Stimulated activated CD8-positive, alpha-beta memory T cell treated with anti-CD3 and anti-CD28 coated beads, Interleukin-4, amount 100 ng/mL, for 48 hours (primary cell): Measurements from ENCODE around the gene RAB26.
"Not testable (repeated sequence)": the region's sequence is repeated elsewhere in the genome, so short reads cannot be mapped to it uniquely, and the experiment has no call there.

ENCODE experiments used
- DNase-seq: peaks from one replicate; pipeline ENCODE4 v3.0.0-alpha.2; 2020

Gene RAB26

GRCh38 chr16:2117960-2118722 lies 30.3 kb upstream of the RAB26 start:
- DNase-seq, result not testable (repeated sequence)

GRCh38 chr16:2121325-2121724 lies 27.1 kb upstream of the RAB26 start:
- peak; percentile 37 for DNase-seq

DNA sequence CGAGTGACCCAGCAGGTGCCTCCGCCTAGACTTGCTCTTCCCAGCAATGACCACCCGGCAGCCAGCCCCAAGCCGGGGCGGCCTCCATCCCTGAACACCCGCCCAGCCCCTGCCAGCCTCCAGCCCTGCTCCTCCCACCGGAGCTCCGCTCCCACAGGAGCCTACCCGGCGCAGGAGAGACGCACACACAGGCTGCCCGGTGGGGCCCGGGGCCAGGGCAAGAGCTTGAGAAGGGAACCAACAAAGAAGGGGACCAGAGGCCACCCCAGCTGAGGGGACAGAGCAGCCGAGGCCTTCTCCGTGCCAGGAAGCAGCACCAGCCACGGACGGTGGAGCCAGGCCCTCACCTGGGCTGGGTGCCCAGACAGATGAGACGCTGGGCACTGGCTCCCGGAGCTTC lies 26.6 kb upstream of the RAB26 start:
- no peak for DNase-seq

DNA sequence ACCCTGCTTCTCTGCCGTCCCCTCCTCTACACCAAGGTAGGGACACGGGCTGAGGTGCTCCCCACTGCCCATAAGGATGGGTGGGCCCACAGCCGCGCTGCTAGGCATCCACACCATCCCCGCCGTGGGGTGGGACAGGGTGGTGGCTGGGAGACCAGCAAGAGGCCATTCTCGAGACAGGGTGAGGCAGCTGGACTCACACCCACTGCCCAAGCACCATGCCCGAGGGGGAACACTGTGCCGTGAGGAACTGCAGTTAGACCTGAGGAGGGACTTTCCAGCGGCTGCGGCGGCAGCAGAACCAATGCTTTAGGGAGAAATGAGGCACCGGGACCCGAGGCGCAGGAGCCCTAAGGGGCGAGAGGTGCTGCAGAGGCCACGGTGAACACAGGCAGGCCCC lies 26.0 kb upstream of the RAB26 start:
- DNase-seq, result no peak

- DNase-seq, result not testable (repeated sequence)
These were observed 25.3 kb upstream of the RAB26 start for GRCh38 chr16:2122934-2123683.

GRCh38 chr16:2123706-2124376 lies 24.6 kb upstream of the RAB26 start:
- DNase-seq, result not testable (repeated sequence)

DNA sequence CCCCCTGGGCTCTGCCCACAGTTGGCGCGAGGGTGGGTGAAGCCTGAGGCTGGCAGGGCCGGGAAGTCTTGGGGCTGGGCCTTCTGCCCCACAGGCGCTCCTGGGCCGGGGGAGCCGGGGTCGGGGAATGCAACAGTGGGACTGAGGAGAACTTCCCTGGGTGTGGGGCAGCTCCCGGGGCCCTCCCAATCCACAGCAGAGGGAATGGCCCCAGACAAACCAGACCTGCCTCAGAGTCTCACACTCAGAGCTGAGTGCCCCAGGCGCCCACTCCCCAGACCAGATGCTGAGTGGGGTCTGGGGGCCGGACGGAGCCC lies 24.1 kb upstream of the RAB26 start:
- DNase-seq, result not testable (repeated sequence)

DNA sequence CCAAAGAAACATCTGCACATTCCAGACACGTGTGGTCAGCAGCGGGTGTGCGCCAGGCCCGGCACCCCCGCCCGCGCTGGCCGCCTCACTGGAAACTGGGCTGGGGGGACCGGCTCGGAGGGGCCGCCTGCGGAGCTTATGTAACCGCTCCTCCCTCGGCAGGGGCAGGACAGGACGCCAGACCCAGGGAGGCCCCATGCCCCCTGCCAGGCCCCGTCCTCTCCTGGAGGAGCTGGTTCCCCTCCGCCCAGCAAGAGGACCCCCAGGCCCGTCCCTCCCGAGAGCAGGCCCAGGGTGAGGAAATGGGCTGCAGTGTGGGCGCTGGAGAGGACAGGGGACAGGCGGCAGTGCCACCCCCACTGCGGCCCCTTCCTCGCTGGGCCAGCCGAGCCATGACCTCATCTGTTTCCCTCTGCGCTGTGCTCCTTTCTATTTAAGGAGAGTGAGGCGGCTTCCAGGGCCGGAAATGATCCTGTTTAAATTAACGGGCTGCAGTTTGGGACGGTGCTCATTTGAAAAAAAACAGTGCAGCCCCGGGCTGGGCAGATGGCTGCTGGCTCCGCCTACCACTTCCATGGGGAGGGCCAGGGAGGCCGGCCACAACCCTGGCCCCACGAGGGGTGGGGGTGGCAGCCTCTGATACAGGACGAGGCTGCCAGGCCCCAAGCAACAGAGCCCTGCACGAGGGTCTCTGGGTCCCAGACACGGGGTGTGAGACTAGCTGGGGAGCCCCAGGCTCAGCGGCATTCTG lies 23.6 kb upstream of the RAB26 start:
- DNase-seq, result not testable (repeated sequence)

DNA sequence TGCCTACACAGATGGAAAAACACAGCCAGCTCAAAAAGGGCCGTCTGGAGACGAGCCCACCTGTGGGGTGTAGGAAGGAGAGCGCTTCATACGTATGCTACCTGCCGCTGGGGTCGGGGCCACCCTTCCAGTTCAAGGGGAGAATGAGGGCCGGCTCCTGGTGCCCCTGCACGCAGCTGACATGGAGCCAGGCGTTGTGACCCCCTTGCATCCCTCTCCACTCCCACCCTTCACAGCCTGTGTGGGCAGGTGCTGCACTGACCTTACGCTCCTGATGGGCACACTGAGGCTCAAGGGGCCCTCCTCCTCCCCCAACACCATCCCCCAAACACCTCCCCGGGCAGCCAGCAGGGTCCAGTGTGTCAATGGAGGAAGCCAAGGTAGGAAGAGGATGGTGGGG lies 22.8 kb upstream of the RAB26 start:
- not testable (repeated sequence) for DNase-seq

- not testable (repeated sequence) for DNase-seq
These were observed 22.2 kb upstream of the RAB26 start for GRCh38 chr16:2126161-2126743.

DNA sequence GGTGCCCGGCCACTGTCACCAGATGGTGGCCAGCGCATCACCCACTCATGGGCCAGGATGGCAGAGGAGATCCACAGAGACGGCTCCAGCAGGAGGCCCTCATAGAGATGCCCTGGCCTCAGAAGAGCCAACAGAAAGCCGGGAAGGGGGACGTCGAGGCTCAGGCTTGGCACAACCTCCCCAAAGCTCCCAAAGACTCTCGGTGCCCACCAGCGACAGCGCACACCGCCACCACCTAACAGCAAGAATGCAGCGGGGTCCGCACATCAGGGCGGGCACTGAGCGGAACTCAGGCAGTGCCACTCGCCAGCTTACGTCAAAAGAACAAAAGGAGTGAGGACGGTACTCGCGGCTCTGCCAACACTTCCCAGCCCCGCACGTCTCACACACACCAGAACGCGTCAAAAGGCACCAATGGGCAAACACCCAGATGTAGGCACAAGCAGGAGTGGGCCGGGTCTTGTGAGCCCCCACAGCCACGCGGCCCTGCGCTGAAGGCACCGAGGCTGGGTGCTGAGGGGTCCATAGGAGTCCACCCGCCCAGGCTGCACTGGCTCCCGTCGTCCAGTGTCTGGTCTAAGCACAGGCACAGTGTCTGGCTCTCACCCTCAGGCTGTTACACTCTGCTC lies 21.4 kb upstream of the RAB26 start:
- not testable (repeated sequence) for DNase-seq

DNA sequence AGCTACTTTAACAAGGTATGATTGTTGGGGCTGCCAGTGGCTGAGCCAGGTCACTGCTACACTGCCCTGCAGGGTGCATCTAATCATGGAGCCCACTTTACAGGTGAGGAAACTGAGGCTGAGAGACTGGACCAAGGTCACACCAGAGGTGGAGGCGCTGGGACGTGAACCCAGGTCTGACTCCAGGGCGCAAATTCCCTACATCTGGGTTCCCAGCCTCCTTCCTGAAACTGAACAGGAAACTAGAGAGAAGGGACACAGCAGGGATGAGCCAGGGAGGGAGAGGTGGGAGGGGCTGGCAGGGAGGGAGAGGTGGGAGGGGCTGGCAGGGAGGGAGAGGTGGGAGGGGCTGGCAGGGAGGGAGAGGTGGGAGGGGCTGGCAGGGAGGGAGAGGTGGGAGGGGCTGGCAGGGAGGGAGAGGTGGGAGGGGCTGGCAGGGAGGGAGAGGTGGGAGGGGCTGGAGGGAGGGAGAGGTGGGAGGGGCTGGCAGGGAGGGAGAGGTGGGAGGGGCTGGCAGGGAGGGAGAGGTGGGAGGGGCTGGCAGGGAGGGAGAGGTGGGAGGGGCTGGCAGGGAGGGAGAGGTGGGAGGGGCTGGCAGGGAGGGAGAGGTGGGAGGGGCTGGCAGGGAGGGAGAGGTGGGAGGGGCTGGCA lies 20.7 kb upstream of the RAB26 start:
- peak; percentile 47 for DNase-seq

GRCh38 chr16:2129251-2129650 lies 19.2 kb upstream of the RAB26 start:
- DNase-seq, result not testable (repeated sequence)

DNA sequence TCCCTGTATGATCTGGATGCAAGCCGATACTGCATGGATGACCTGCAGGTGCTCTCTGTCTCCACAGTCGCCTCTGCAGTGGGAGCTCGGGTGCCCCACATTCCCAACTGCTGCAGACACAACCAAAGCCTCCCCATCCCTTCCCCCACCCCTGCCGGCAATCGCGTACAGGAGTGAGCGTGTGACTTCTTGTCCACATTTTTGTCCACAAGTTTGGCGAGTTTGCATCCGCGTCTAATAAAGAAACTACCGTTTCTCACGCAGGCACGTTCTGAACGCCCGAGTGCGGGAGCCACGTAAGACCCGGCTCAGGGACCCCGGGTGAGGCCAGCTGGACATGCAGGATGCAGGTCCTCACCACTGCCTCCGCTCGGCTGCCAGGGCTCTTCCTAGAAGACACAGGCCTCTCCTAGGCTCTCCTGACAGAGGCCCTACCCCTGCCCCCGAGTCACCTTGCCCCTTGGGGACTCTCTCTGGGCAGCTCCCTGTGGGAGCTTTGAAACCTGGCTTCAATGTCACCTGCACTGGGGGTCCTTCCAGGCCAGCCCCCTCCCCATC lies 18.5 kb upstream of the RAB26 start:
- DNase-seq, result not testable (repeated sequence)

- DNase-seq, result not testable (repeated sequence)
These were observed 14.6 kb upstream of the RAB26 start for GRCh38 chr16:2133797-2134196.

DNA sequence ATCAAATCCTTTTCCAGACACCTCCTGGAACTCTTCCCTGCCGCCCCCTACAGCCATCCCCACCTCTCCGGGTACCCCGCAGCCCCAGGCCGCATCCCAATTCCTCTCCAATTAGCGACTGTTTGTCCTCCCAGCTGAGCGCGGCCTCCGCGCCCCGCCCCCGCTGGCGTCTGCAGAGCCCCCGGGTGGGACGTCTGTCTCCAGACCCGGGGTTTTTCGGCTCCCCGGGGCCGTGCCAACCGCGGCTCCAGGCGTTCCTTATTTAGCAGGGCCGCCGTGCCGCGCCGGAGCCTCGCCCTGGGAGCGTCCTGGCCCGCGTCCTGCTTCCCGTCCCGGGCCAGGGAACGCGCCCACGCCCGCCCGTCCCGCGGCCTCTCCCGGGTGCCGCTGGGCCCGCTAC lies 13.4 kb upstream of the RAB26 start:
- DNase-seq, result not testable (repeated sequence)

GRCh38 chr16:2135770-2136490 lies 12.5 kb upstream of the RAB26 start, which contains the start of gene PKD1:
PKD1 (minus strand) TSS chr16:2135898; CDS start chr16:2135689, 209 bp downstream.
- DNase-seq, result peak; percentile 100

DNA sequence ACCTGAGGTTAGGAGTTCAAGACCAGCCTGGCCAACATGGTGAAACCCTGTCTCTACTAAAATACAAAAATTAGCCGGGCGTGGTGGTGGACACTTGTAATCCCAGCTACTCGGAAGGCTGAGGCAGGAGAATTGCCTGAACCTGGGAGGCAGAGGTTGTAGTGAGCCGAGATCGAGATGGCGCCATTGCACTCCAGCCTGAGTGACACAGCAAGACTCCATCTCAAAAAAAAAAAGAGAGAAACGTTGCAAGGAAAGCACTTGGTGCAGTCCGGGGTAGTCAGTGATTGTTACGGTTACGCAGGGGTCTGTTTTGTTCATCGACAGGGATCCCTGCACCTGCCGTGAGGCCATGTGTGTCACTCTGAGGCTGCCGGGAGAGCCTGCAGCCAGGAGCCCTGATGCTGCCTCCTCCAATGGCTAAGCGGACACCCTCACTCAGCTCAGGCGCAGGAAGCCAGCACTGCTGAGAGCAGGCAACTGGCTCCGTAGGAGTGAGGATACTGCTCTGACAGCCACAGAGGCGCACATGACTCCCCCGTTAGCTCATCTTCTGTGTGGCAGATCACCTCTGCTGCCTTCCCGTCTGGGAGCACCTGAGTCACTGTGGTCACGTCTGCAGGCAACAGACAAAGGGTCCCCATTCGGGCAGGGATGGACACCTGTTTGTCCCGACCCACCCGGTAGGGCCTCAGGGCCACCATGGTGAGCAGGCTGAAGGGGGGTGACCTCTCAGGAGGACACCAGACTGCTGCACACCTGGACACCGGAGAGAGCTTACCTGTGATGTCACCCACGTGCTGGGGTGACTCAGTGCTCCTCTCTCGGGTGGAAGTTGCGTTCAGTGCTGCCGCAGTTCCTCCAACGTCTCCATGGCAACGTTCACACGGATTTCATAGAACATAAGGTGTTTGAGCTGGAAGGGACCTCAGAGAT lies 5.2 kb upstream of the RAB26 start:
- DNase-seq, result peak; percentile 43

DNA sequence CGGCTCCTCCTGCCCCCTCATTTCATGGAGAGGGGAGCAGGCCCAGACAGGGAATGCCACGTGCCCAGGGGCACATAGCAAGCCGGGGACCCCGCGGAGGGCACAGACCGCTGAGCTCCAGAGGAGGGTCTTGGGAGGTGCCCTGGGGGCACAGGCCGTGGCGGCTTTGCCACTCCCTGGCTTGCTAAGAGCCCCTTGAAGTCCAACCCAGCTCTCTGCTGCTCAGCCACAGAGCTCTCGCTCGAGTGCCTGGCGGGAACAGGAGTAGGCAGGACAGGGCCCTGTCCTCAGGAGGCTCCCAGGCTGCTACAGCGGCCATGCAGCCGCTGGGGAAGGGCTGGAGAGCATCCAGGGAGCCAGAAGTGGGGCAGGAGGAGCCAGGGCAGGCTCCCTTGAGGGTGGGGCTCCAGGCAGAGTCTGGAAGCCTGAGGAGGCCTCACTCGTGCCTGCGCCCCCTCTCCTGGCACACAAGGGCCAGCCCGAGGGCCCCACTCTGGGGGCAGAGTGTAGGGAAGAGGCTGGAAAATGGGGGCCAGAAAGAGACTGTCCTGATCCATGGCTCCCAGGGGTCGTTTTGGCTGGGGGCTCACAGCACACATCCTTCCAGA lies 4.4 kb upstream of the RAB26 start:
- DNase-seq, result no peak
